ENCODE measurements around the gene LRRC7.

Gene LRRC7

DNA sequence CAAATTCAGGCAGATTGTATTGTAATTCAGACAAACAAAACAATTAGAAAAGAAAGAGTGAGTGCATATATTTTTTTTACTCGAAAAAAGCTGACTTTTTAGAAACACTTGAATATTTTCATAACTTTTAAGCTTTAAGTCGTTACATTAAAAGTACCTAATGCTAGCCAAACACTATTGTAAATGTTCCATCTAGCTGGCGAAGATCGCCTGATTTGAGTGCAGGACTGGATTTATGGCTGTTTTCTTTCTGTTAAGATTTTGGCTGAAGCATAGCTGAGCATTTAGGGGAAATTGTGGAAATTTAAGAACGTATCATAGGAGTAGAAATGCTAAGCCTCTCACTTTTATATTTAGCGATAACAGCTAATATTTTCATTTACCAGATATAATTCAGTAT lies 24.6 kb downstream of the LRRC7 start:
- no peak for DNase-seq

DNA sequence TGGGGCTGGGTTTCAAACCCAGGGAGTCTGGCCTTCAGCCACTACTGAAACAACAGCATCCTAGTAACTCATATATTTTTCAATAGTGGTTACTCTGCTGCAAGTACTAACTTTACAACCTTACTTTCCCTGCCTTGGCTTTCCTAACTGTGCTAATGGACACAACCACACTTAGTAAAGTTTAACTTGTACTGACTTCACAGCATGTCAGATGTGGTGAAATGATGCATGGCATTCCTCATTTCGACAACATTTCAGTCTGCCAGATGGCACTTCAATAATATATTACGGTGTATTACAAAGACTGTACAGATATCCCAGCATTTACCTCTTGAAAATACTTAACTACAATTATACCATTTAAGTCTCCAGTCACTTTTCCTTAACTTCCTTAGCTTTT lies 27.8 kb downstream of the LRRC7 start:
- DNase-seq = no peak

DNA sequence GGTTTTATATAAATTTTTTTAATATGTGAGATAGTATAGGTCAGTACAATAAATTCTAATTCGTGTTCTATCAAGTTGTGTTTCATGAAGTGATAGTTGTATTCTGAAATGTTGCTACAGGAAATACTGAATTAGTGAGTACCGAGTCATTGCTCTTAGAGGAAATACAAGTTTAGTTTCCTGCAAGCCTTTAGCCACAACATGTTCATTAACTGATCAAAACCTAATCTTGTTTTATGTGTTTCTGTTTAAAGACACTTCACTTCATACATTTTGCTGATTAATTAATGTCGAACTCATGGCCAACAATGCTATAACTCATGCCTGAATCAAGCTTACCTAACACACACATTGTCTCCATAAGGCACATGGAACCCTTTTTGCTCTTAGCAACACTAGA lies 43.6 kb downstream of the LRRC7 start:
- DNase-seq = no peak

DNA sequence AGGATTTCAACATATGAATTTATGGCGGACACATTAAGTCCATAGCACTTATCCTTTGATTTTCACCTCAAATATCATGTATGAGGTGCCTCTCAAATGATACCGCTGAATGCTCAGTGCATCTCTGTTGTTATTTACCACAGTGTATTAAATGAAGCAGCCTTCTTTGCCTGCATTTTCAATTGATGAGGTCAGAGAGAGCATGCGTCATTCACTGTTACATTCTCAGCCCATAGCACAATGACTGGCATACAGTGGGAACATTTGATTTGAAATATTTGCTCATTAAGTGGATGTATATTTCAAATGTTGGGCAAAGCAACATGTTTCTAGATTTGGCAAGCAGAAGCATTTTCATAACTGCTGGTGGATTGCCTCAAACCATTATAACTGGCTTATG lies 45.7 kb downstream of the LRRC7 start:
- no peak for DNase-seq

DNA sequence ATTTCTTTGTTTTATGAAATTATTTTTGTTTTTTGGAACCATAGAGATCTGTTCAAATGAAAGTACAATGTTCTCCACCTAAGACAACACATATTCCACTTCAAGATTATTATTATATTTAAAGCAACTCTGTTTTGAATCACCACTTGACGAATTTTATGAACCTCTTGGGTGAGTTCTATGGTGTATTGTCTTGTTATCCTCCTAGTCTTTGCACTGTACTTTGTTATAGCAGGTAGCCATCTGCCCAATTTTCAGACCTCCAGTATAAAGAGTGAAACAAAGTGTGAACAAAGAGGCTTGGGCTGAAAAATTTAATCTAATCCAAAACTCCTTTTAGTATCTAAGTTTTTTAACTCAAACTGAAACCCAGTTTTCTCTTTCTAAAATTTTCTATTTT lies 71.0 kb downstream of the LRRC7 start:
- no peak for DNase-seq

GRCh38 chr1:69639159-69639558 lies 71.4 kb downstream of the LRRC7 start:
- DNase-seq = no peak

DNA sequence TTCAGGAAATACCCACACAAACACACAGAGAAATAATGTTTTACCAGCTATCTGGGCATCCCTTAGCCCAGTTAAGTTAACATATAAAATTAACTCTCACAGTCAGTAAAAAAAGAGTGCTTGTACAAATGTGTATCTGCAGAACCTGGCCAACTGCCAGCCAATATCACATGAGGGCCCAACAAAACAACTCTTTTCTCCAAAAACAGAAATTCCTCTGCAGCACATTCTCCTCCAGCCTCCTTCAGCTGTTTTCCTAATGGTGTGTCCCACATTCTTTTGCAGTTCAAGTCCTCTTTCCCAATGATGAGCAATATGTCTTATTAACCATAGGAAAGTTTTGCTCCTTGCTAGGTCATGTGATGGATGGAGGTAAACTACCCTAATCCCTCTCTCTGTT lies 75.5 kb downstream of the LRRC7 start:
- DNase-seq = no peak

DNA sequence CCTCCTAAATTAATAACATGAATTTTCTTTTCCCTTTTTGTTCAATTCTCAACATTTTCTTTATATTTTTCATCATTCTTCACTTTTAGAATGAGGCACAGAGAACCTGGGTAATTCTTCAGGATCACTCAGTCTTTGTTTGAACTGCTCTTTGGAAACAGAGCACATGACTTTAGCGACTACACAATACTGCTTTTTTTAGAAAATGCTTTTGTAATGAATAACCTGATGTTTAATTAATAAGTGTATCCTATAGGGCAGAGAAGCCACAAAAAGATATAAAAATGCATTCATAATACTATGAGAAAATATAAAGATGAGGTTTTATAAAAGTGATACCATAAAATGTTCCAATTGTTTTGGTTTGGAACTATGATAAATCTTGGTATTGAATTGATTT lies 77.8 kb downstream of the LRRC7 start:
- no peak for DNase-seq

GRCh38 chr1:69648486-69648885 lies 80.8 kb downstream of the LRRC7 start:
- no peak for DNase-seq

GRCh38 chr1:69649383-69649990 lies 81.8 kb downstream of the LRRC7 start:
- DNase-seq = no peak

GRCh38 chr1:69650779-69651178 lies 83.1 kb downstream of the LRRC7 start:
- no peak for DNase-seq

DNA sequence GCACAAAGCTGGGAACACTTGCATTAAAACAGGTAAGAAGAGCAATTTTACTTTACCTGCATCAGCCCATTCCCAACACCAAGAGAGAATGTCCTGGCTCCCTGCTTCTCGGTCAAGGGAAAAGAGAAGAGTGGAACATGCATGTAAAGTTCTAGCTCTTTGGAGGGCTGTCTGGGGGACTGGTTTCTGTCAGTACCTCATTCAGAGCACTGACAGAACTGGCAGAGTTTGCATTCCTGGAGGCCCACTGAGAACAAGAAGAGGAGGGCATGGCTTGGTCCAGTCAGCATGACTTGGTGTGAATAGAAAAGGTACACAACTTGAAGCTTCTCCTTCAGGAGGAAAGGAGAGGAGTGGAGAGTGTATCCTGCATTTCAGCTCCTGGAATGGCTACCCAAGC lies 83.9 kb downstream of the LRRC7 start:
- DNase-seq = no peak

- DNase-seq = no peak
These were observed 90.2 kb downstream of the LRRC7 start for GRCh38 chr1:69657971-69658370.

DNA sequence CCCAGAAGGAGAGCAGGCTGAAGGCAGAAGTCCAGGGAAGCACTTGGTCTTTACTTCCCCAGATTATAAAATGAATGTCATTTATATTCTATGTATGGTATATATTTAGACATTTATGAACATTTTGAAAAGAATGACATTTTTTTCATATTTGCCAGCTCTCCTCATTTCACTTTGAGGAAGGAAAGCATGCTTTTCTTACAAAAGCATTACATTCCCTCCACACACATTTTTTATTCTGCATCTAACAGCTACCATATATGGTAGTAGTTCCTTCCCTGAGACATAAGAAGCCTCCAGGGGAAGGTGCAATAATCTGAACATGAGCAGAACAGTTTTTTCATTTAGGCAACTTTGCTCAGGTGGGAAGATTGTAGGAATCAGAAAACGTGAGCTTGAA lies 94.0 kb downstream of the LRRC7 start:
- DNase-seq = no peak

DNA sequence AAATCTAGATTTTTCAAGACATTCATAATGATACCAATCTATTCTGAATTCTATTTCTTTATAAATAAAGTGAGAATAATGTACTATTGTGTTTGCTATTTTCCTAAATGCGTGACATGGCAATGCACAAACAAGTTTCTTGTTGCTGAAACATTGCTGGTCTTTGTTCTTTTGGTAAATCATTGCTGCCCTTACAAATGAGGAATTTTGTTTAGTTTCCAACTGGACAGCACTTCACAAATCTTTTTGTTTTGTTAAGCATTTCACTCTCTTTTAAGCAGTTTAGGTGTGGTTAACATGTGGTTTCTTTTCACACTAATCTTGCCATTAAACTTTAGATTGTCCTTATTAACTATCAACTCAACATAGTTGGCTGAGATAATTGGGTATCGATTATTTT lies 94.6 kb downstream of the LRRC7 start:
- DNase-seq = no peak

GRCh38 chr1:69671363-69672010 lies 103.8 kb downstream of the LRRC7 start:
- DNase-seq = no peak

- DNase-seq = peak; percentile 6
These were observed 105.6 kb downstream of the LRRC7 start for GRCh38 chr1:69673321-69673720.

- no peak for DNase-seq
These were observed 112.2 kb downstream of the LRRC7 start for GRCh38 chr1:69679965-69680364.

DNA sequence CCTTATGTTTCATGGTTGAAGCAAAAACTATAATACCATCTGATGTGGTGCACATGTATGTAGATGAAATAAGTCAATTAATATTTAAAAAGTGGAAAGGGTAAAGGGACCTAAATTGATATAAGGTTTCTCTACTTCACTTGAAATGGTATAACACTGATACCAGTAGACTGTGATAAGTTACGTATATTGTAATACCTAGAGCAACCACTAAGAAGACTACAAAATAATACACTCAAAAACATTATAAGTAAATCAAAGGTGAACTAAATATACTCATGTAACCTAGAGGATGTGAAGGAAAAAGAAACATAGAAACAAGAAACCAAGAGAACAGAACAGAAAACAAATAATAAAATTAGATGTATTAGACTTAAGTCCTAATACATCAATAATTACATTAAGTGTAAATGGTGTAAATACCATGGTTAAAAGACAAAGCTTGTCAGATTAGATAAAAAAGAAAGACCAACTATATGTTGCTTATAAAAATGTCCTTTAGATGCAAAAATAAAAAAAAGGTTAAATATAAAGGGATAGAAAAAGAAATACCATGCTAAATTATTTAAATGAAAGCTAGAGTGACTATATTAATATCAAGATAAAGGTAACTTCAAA lies 118.8 kb downstream of the LRRC7 start:
- no peak for DNase-seq

GRCh38 chr1:69688193-69688592 lies 120.5 kb downstream of the LRRC7 start:
- DNase-seq = no peak

DNA sequence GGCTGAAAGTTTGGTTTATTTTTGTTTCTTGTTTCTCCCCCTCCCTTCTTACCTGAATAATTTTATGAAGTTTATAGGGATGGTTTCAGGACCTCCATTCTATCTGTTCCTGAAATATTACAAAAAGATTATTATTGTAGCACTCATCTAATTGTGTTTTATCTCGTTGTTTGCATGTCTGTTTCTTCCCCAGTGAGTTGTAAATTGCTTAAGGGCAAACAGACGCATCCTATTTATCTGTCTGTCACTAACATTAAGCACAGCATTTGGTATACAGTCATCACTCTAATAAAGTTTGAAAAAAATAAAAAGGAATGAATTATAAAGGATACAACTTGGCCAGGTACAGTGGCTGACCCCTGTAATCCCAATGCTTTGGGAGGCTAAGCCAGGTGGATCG lies 123.5 kb downstream of the LRRC7 start:
- no peak for DNase-seq

GRCh38 chr1:69693921-69694675 lies 126.4 kb downstream of the LRRC7 start:
- no peak for DNase-seq

DNA sequence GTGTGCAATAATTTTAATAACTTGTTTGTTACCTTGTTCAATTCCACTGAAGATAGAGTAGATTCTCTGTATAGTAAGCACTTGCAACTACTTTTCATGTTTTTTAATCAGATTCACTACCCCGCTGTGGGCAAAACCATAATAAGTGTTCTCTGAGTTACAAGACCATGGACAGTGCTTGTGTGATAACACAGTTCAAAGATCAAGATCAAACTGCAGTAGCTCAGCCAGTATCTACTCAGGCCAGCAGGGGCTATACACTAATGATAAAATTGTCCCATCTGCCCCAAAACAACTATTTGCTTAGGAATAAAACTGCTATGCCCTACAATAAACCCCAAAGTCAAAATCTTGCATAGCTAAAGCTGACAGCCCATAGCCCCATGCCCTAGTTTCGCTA lies 129.6 kb downstream of the LRRC7 start:
- DNase-seq = no peak

- peak; percentile 28 for DNase-seq
These were observed 133.0 kb downstream of the LRRC7 start for GRCh38 chr1:69700770-69701169.

Data from NCI-H2171 treated with DMSO at 0.1 percent for 48 hours (cell line).